Fibroblast of mammary gland (primary cell): ENCODE measurements around the gene RPTOR.

Source experiments
- DNase-seq: peaks from one replicate; pipeline ENCODE4 v3.0.0-alpha.2; 2010; ENCODE audit warnings: low read depth
- H3K4me3 ChIP-seq: 2 replicates; pipeline ENCODE4 v1.5.1; 2011; ENCODE audit warnings: low read depth, mild to moderate bottlenecking, low read length, moderate library complexity; ENCODE audit not compliant: control insufficient read depth
- TF ChIP-seq, protein P1 (sequence below): conservative IDR thresholded peaks from 2 replicates; pipeline ENCODE4 v1.5.1; 2011; ENCODE audit warnings: low read depth, low read length, inconsistent platforms; ENCODE audit not compliant: control insufficient read depth, insufficient read depth

Gene RPTOR

GRCh38 chr17:80998748-80999535 is 454.3 kb downstream of the RPTOR start:
- TF ChIP-seq, protein P1, sequence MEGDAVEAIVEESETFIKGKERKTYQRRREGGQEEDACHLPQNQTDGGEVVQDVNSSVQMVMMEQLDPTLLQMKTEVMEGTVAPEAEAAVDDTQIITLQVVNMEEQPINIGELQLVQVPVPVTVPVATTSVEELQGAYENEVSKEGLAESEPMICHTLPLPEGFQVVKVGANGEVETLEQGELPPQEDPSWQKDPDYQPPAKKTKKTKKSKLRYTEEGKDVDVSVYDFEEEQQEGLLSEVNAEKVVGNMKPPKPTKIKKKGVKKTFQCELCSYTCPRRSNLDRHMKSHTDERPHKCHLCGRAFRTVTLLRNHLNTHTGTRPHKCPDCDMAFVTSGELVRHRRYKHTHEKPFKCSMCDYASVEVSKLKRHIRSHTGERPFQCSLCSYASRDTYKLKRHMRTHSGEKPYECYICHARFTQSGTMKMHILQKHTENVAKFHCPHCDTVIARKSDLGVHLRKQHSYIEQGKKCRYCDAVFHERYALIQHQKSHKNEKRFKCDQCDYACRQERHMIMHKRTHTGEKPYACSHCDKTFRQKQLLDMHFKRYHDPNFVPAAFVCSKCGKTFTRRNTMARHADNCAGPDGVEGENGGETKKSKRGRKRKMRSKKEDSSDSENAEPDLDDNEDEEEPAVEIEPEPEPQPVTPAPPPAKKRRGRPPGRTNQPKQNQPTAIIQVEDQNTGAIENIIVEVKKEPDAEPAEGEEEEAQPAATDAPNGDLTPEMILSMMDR, result no peak
- no peak overlapping the region for H3K4me3 ChIP-seq
- no peak for DNase-seq

- TF ChIP-seq, protein P1, result no peak
- no peak for DNase-seq
- no peak overlapping the region for H3K4me3 ChIP-seq
Observed at GRCh38 chr17:80999536-81000333, 455.1 kb downstream of the RPTOR start.

DNA sequence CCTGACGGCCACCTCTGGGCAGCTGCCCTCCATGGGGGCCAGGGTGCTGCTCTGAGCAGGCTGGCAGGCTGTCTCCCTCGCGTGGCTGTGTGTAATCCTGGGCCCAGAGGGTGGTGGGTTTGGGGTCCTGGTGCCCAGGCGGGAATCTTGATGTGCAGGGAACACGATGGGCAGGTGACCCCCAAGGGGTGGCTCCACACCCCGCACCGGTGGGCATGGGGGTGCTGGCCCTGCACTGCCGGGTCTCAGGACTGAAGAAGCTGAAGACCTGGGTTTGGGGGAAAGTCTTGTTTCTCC is 455.6 kb downstream of the RPTOR start:
- no peak overlapping the region for H3K4me3 ChIP-seq
- no peak for DNase-seq

DNA sequence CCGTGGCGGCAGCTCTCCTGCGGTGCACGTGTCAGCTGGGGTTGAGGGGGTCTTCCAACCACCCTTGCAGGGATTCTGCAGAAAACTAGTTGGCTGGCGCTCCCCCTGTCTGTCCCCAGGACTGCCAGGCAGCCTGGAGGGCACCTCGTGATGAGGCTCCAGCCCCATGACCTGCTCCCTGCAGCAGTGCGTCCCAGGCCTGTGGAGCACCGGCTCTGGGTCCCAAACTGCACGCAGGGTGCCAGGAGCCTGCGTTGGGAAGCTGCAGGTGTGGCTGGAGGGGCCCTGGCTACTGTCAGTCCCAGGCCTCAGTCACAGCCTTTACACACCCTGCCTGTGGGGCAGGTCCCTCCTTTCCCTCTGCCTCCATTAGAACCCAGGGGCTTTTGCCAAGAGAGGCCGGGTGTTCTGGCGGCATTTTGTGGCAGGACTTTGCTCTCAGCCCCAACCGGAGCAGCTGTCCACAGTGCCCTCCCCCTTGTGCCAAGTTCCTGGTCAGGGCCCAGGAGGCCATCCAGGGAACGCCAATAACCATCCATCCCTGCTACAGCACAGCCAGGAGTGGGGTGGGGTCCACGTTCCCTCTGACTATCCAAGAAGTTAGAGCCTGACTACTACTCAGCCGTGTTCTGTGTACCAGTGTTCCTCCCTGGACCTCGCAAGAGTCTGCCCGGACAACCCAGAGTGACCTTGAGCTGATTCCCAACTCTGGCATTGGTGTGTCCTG is 456.2 kb downstream of the RPTOR start:
- TF ChIP-seq, protein P1, result no peak
- DNase-seq, result no peak
- H3K4me3 ChIP-seq, result no peak overlapping the region

More for the DNA sequence above, 455.6 kb downstream of the RPTOR start:
- TF ChIP-seq, protein P1, result no peak

- DNase-seq, result no peak
- TF ChIP-seq, protein P1, result no peak
- H3K4me3 ChIP-seq, result no peak overlapping the region
Observed at GRCh38 chr17:81002013-81002384, 457.4 kb downstream of the RPTOR start.

- H3K4me3 ChIP-seq, result no peak overlapping the region
- TF ChIP-seq, protein P1, result no peak
- peak; percentile 85 for DNase-seq
Observed at GRCh38 chr17:81002409-81003361, 458.0 kb downstream of the RPTOR start.
